Activated T-cell treated with anti-CD3 and anti-CD28 coated beads, Interleukin-2, amount 50 U/mL, for 48 hours (primary cell): ENCODE data around the gene MT1HL1.
"Not testable (repeated sequence)": the region's sequence is repeated elsewhere in the genome, so short reads cannot be mapped to it uniquely, and the experiment has no call there.

Experiments used
- DNase-seq, 2 experiments: peaks; one replicate each; pipeline ENCODE4 v3.0.0-alpha.2; 2020

The MT1HL1 gene

DNA sequence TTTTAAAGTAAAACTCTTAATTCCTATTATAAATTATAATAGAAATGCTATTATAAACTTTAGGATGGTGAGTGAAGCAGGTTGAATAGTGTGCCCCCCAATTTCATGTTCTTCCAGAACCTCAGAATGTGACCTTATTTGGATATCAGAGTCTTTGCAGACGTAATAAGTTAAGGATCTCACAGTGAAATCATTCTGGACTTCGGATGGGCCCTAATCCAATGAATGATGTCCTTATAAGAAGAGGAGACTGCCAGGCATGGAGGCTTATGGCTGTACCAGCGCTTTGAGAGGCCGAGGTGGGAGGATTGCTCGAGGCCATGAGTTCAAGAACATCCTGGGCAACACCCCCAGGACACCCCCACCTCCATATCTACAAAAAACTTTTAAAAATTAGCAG is 9.4 kb upstream of the MT1HL1 start:
- DNase-seq, result no peak

DNA sequence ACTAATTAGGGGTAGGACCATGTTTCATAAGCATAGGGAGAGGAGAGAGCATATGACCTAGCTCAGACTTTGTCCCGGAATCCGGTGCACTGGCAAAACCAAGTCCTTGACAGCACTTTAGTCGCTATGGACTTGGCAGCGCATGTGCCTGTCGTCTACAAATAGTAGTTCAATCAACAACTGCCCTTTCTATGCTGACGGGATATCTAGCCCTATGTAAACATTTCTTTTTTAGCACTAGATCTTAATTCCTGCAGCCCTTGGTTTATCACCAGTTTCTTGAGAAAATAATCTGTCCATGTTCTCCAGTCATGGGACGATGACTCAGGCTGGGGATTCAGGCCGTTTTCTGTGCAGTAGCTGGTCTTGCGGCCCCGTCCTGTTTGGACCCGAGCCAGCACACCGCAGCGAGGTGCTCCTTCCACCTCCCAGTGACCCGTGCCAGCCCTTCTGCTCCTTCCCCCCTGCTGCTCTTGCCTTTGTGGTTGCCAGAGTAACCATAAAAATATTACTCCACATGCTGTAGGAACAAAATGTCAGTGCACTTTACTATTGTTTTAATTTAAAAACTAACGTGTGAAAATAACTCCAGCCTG is 8.6 kb upstream of the MT1HL1 start:
- no peak for DNase-seq

DNA sequence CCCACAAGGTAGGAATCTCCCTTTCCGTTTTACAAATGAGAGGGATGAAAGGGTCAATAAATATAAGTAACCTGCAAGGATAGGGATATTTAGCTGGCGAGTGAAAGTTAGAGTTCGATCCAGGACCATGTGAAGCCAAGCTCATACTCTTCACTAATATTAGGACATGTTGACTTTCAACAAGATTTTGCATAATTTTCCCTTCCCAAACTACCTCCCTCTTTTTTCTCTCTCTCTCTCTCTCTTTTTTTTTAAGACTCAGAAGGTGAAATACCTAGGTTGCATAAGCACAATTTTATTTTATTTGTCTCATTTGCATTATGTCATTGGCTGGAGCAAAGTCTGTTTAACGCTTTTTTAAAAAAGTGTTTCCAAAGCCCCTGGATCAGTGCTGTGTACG is 8.1 kb upstream of the MT1HL1 start:
- DNase-seq, result no peak

DNA sequence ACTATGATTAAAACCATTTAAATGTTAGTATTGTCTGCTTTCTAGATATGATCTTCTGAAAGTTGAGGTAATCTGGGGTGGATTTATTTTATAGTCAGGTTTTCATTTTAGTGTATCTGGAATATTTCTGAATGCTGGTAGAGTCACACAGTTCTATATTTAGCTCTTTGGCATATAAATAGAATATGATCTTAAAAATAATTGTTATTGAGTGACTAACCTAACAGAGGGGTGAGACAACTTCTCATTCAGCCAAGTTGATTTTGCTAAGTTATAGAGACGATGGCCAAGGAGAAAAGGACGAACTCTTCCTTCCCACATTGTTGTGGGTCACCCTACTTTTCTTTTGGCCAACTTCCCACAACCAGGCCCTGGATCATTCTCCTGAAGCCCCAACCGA is 7.2 kb upstream of the MT1HL1 start:
- DNase-seq, result no peak

DNA sequence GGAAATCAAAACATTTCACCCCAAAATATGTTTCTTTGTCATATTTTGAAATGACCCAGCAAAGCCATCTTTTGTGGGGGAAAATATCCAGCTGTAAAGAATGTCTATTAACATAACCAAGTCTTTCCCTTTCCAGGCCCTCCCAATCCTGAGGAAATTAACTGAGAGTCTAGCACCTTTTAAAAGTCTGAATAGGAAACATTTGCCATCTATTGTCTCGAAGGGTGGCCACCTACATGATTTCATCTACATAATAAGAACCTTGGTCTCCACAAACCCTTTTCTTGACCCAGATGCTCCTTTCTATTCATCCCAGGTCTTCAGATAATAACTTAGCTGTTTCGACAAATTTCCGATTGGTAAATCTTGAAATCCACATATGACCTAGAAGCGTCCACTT is 5.4 kb upstream of the MT1HL1 start:
- DNase-seq, result no peak

DNA sequence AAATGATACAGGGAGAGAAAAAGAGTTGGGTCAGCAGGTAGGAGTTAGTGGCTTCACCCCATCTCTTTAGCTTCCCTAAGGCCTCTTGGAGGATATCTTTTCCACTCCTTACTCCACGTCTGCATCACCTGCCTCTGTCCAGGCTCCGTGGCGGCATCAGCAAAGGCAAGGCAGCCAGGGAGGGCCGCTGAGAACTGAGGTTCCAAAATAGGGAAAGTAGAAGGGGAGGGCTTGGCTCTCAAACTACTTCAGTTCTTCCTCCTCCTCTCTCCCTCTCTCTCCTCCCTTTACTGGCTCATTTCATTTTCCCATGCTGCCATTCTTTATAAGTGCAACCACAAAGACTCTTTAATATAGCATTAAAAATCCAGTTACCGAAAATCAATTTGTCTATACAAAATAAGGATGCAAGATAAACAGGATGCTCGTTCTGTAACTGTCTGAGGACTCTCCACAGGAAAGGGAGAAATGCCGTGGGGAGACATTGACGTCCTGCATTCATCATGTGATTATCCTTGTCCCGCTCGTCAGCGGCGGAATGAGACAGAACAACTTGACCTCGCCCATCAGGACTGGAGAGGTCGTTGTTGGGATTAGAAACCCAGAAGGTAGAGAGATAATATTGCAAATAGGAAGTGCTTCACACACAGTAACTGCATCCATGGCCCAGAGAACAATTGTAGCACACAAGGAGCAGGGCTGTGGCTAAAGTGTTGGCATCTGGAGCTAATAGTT is 3.1 kb upstream of the MT1HL1 start:
- DNase-seq, result no peak

DNA sequence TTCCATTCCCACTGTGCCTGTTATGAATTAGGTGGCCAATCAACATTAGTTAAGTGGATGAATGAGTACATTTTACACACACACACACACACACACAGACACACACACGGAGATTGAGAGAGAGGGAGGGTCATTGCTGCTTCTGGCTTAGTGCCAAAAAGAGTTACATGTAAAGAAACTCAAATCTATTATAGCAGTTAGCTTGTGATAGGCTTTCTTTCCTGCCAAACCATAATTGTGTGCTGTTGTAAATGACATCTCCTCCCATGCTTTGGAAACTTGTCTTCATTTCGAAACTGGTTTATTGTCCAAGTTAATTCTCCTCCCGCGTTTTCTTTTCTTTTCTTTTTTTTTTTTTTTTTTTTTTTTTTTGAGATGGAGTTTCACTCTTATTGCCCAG is 1.4 kb upstream of the MT1HL1 start:
- no peak for DNase-seq

DNA sequence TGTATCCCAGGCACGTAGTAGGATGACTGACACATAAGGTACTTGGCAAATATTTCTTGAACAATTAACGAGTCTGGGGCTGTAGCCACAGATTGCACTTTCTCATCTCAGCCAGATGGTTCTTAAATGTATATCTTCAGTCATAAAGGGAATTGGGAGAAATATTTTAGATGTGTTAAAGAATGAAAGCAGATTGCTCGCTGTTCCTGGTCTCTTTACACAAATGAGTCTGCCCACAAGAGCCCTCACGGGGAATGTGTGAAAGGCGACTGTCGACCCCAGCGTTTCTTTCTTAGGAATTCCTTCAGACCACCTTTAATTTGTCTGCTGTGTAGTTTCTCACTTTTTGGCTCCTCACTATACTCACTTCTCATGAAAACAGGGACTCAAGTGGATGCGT is 725 bp downstream of the MT1HL1 start:
- no peak for DNase-seq

DNA sequence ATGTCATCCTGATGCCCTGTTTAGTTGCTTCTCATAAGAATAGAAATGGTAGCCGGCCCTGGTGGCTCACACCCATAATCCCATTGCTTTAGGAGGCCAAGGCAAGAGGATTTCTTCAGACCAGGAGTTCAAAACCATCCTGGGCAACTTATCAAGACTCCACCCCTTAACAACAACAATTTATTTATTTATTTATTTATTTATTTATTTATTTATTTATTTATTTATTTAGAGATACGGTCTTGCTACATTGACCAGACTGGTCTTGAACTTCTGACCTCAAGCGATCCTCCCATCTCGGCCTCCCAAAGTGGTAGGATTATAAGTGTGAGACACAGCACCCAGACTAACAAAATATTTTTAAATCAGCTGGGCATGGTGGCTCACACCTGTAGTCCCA is 4.0 kb downstream of the MT1HL1 start:
- DNase-seq, result no peak

DNA sequence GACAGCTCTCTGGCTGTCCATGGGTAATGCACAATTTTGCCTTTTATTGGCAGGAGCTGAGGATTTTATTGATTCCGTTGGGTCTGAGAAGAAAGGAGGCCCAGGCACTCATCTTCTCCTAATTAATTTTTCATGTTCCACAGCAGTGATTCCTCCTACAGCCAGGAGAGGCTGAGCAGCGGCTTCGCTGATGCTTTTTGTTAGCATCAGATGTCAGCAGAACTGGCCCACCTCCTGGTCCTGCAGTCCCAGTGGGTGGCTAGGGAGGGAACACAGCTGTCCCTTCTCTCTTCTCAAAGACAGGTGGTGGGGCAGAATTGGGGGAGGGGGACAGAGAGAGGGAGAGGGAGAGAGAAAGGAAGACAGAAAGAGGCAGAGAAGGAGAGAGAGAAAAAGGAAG is 5.7 kb downstream of the MT1HL1 start:
- DNase-seq, result no peak

DNA sequence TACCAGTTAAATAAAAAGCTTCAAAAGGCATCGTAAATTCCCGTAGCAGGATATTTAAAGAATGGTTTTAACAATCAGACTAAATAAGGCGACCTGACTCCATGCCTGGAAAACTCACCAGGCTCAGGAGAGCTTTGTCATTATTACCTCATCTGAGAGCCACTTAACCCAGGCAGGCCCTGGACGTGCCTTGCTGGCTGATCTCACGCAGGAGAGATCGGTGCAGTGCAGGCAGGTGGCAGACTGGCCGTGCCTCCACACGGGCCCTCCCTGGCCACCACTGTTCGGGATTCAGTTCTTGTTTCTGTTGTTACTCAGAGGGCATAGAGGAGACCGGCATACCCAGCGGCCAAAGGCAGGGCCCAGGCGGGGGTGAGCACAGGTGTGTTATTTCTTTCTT is 6.4 kb downstream of the MT1HL1 start:
- DNase-seq, result no peak

DNA sequence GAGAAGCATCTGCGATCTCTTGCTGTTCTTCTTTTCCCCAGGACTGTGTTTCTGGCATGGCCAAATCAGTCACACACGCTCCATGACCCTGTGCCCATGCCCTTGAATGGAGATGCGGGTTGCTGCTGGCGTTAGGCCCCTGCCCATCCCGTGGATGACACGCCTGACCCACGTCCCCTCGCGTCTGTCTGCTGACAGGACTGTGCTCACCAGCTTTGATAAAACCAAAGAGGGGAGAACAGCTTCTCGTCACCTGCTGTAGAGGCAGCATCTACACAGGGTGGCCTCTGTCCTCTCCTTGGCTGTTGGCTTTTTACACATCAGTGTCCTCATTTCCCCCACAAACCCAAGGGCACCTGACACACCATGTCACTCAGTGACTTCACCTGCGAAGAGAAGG is 6.9 kb downstream of the MT1HL1 start:
- no peak for DNase-seq

DNA sequence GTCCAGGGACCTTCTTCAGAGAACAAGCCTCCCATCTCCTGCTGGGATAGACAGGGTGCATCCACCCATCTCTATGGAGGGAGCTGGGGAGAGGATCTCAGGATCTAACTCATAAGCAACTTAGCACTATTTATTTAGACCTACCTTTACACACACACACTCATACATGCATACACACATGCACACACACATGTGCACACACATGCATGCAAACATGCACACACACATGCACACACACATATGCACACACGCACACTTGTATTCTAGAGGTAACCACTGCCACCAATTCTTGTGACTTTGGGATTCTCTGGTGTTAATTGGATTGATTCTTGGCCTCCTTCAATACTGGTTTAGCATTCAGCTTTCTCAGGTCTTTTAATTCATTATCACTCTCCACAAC is 9.8 kb downstream of the MT1HL1 start:
- no peak for DNase-seq

DNA sequence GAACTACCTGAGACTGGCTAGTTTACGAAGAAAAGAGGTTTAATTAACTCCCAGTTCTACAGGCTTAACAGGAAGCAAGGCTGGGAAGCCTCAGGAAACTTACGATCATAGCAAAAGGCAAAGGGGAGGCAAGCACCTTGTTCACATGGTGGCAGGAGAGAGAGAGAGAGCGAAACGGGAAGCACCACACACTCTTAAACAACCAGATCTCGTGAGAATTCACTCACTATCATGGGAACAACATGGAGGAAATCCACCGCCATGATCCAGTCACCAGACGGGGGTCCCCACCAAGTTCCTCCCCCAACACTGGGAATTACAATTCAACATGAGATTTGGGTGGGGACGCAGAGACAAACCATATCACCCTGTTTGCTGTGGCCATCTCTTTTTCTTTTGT is 11.8 kb downstream of the MT1HL1 start:
- DNase-seq, result no peak

DNA sequence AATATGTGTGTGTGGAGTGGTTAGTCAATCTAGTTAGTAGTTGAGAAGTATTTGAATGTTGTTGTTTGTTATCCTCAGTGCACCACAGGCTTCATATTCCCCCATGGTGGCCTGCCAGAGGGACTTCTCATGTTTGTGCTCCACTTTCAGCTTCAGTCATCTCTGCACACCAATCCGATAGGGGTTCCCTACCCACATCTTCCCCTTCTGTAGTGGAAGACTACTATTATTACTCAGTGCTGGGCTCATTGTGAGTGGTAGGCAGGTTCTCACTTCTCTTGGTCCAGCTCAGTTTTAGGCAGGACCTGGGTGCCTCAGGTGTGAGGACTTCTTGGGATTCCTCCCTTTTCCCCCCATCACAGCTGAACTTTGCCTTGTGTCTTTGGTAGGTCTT is 14.2 kb downstream of the MT1HL1 start:
- DNase-seq, result no peak

DNA sequence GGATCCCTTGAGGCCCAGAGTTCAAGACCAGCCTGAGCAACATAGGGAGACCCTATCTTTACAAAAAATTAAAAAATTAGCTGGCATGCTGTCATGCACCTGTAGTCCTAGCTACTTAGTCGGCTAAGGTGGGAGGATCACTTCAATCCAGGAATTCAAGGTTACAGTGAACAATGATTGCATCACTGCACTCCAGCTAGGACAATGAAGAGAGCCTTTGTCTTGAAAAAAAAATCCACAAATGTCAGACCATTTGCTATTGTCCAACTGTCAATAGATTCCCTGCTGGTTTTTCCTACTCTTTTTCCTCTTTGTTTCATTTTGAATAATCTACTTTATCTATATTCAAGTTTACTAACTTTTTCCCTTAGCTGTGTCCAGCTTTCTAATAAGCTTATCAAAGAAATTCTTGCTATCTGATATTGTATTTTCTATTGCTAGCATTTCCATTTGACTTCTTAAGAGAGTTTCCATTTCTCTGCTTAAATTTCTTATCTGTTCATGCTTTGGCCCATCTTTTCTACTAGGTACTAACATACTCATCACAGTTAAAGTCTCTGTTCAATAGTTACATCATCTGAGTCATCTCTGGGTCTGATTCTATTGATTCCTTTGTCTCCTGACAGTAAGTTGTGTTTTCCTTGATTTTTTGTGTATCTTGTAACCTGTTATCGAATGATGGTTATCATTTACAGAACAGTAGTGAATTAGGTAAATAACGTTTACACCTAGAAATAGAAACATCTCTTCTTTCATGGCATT is 14.8 kb downstream of the MT1HL1 start:
- no peak for DNase-seq

DNA sequence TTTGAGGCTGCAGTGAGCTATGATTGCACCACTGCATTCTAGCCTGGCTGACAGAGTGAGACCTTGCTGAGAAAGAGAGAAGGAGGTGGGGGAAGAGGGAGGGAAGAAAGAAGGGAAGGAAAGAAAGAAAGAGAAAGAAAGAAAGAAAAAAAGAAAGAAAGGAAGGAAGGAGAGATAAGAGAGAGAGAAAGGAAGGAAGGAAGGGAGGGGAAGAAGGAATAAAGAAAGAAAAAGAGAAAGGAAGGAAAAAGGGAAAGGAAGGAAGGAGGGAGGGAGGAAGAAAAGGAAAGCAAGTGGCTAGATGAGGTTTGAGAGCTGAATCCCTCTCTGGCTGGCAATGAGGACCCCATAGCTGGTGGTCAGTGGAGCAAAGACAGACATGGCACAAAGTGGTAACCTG is 20.4 kb downstream of the MT1HL1 start:
- DNase-seq, result no peak

DNA sequence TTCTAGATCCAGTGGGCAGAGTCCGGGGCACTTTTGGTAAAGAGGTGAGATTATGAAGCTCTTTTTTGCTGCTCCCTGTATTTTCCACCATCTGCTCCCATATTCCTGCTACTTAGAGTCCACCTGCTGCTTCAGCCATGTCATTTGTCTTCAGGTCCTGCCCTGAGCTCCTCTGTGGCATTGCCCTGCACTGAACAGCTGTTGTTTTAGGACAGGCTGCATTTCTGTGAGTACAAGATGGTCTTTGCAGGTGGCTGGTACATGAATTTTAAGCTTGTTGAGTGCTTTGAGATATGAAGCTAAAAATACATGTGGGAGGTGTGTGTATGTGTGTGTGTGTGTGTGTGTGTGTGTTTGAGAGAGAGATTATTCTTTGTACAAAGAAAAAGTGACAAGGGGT is 21.9 kb downstream of the MT1HL1 start:
- DNase-seq, result no peak

DNA sequence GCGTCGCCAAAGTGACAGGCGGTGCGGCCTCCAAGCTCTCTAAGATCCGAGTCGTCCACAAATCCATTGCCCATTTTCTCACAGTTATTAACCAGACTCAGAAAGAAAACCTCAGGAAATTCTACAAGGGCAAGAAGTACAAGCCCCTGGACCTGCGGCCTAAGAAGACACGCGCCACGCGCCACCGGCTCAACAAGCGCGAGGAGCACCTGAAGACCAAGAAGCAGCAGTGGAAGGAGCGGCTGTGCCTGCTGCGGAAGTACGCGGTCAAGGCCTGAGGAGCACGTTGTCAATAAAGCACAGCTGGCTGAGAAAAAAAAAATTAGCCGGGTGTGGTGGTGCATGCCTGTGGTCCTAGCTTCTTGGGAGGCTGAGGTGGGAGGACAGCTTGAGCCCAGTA is 22.8 kb downstream of the MT1HL1 start:
- DNase-seq, result not testable (repeated sequence)

DNA sequence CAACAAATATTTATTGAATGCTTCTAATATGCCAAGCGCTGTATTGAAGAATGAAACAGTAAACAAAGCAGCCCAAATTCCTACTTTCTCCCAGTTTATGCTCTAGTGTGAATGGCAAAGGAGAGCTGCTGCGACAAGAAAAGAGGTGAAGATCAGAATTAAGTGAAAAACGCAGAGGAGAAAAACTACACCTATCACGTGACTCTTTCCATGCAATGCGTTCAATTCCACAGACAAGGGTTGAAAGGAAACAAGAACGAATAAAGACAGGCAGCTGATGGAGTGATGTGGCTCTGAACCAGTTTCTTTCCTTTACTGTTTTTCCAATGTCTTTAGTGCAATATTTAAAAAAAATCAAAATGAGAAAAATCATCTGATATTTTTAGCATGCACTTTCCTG is 23.6 kb downstream of the MT1HL1 start:
- DNase-seq, result no peak

DNA sequence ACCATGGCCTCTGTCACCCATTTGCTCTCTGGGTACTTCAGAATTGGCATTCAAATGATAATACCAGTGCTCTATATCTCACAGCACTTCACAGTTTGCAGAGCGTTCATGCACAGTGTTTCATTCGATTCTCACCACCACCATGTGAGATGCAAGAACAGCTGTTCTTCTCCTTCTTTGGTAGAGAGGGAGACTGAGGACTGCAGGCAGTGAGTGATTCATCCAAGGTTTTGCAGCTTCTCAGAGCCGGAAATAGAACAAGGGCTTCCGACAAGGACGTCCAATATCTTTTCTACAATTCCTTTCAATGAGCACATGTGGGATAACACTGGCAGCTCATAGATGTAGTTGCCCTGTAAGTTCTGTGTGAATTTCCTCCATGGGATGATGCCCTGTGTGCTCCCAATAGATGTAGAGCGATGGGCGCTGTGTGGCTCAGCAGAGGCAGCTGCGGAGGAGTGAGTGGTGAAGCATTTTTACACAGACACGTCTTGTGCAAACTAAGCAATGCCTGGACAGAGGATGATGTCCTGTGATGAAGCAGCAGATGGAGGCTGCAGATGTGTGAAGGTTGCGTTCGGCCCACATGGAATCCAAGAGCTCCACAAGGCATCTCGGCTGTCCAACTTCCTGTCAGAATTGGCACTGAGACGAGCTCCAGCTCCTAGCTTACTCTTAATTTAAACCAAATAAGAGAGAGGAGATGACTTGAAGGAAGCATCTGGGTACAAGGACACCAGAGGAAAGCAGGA is 24.9 kb downstream of the MT1HL1 start:
- DNase-seq, result no peak

DNA sequence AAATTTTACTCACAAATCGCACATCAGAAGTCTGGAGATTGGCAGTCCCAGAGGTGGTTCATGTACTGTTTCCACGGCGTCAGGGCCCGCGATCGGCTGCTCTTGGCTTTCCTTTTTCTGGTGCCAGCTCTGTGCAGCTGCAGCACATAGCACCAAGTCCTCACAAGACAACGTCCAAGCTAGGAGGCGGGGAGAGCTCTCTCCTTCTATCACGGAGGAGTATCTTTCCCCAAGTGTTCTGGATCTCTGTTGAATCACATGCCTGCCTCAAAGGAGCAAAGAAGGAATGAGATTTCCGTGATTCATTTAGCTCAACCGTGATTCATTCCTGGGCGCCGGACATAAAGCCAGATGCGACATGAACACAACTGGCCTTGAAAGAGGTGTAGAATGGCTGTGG is 25.5 kb downstream of the MT1HL1 start:
- no peak for DNase-seq

DNA sequence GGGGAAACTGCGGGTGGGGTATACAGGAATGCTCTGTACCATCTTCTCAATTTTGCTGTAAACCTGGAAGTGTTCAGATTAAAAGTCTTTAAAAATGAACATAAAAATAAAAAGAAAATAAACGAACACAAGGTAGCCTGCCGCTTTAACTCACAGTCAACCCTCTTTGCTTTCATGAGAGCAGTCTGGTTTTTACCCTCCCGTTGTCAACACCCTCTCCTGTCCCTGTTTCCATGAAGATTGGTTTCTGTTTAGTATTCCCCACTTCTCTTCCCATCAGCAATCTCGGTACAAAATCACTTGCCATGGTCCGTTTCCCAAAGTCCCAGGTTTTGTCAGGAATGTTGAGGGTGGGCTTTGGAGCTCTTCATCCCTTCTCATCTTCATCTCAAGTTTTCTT is 28.8 kb downstream of the MT1HL1 start:
- DNase-seq, result no peak

DNA sequence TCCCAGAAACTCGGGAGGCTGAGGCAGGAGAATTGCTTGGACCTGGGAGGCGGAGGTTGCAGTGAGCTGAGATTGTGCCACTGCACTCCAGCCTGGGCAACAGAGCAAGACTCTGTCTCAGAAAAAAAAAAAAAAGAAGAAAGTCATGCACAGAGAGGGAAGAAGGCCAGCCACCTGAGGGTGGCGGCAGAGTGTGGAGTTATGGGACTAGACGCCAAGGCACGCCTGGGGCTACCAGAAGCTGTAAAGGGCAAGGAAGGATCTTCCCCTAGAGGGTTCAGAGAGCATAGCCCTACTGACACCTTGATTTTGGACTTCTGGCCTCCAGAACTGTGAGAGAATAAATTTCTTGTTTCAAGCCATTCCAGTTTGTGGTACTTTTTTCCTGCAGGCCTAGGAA is 30.2 kb downstream of the MT1HL1 start:
- not testable (repeated sequence) for DNase-seq
